ENCODE results near the gene MYH10.

The MYH10 gene

GRCh38 chr17:8479431-8479947 lies 151.0 kb downstream of the MYH10 start:
- peak overlapping the region; percentile 73 for H3K9ac ChIP-seq (ENCODE audit: low read length)
- peaks cover 13% of the 10 kb centered on the region for H3K9me3 ChIP-seq (ENCODE audit: control insufficient read depth, low read length)
- peak overlapping the region in 1 of 2 experiments; percentile 12 for H3K4me3 ChIP-seq (ENCODE audit: insufficient read depth in 1 of 2, low read depth in 1 of 2, low read length in 2 of 2)
- H2AK5ac ChIP-seq (ENCODE audit: low read length, severe bottlenecking) = no peak overlapping the region
- no peak overlapping the region for H3K18ac ChIP-seq (ENCODE audit: low read depth in 1 of 2, low read length in 2 of 2)
- H3K79me1 ChIP-seq (replicated peaks; ENCODE audit: low read length, poor library complexity, severe bottlenecking) = peaks cover 47% of the 10 kb centered on the region
- no peak overlapping the region for H2BK5ac ChIP-seq (ENCODE audit: low read depth, low read length, poor library complexity, severe bottlenecking)
- H3K27me3 ChIP-seq (ENCODE audit: control insufficient read depth in 1 of 2, insufficient read depth in 1 of 2, low read length in 2 of 2) = no peaks in the 10 kb centered on the region
- H2BK12ac ChIP-seq (ENCODE audit: low read length in 2 of 2) = no peak overlapping the region
- no peak overlapping the region for H4K91ac ChIP-seq (ENCODE audit: low read length)
- no peak for DNase-seq
- no peak overlapping the region for H3K4me2 ChIP-seq (ENCODE audit: low read length, poor library complexity, severe bottlenecking)
- no peak overlapping the region for H2AFZ ChIP-seq (ENCODE audit: low read depth, low read length)
- no peak overlapping the region for H4K8ac ChIP-seq (ENCODE audit: low read length)
- peaks cover 1% of the 10 kb centered on the region for H3K4me1 ChIP-seq (ENCODE audit: control insufficient read depth, insufficient read depth, low read depth, low read length)
- no peak overlapping the region for H3K14ac ChIP-seq (ENCODE audit: low read length in 2 of 2)
- no peak overlapping the region for H3K4ac ChIP-seq (ENCODE audit: low read depth in 1 of 2, low read length in 2 of 2)
- no peak overlapping the region for H3K27ac ChIP-seq (ENCODE audit: low read length, poor library complexity, severe bottlenecking)
- no peak overlapping the region for H2BK120ac ChIP-seq (ENCODE audit: low read depth, low read length)
- peaks cover 80 to 82% of the 10 kb centered on the region in 2 experiments for H3K36me3 ChIP-seq (ENCODE audit: control insufficient read depth in 1 of 2, insufficient read depth in 2 of 2, low read depth in 1 of 2, low read length in 2 of 2)
- WGBS = 97% methylated on average over 11 of the region's 11 CpGs
- H2BK15ac ChIP-seq (ENCODE audit: low read depth, poor library complexity, severe bottlenecking) = no peak overlapping the region
- no peak overlapping the region for H3K23ac ChIP-seq (ENCODE audit: low read length in 2 of 2)

DNA sequence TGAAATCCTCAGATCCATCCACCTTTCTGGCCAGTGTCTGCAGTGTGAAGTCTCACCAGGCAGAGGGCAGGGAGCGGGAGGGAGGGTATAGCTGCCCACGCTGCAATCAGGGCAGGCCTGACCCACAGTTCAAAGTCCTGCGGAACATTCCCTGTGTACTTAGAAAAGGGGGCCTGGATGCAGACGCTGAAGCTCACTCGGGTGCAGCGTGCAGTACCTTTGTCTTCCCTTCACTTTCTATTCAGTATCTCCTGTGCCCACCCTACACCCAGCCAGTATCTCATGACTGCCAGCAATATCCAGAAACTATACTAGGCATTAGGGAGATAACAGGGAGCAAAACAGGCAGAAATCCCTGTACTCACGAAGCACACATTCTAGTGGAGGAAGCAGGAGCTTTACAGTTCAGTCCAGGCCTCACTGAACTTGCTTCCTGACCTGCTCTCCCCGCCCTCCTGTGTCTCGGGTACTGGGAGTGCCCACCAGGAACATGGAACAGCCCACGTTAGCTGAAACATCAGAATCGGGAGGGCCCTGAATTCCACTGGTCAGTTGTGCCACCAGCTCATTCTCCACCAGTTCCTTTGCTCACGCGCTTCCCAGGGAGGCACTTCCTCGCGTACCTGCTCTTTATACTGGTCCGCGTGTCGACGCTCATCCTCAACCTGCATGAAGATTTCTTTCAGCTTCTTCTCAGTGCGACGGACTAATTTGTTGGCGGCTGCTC lies 152.6 kb downstream of the MYH10 start:
- Histone ChIP-seq H3K9me3 (ENCODE audit: control insufficient read depth, low read length) (no peaks in the 10 kb centered on the region), H3K18ac (ENCODE audit: low read depth in 1 of 2, low read length in 2 of 2) (no peak overlapping the region), H3K14ac (ENCODE audit: low read length in 2 of 2) (no peak overlapping the region), H3K4me1 (ENCODE audit: control insufficient read depth, insufficient read depth, low read depth, low read length) (peaks cover 1% of the 10 kb centered on the region), H2BK5ac (ENCODE audit: low read depth, low read length, poor library complexity, severe bottlenecking) (no peak overlapping the region), H3K27me3 (ENCODE audit: control insufficient read depth in 1 of 2, insufficient read depth in 1 of 2, low read length in 2 of 2) (no peaks in the 10 kb centered on the region), H3K4me2 (ENCODE audit: low read length, poor library complexity, severe bottlenecking) (no peak overlapping the region), H2BK12ac (ENCODE audit: low read length in 2 of 2) (no peak overlapping the region), H3K27ac (ENCODE audit: low read length, poor library complexity, severe bottlenecking) (no peak overlapping the region), H2BK15ac (ENCODE audit: low read depth, poor library complexity, severe bottlenecking) (no peak overlapping the region), H3K4me3 (ENCODE audit: insufficient read depth in 1 of 2, low read depth in 1 of 2, low read length in 2 of 2) (no peak overlapping the region), H3K23ac (ENCODE audit: low read length in 2 of 2) (no peak overlapping the region), H2AFZ (ENCODE audit: low read depth, low read length) (no peak overlapping the region), H3K79me1 (replicated peaks; ENCODE audit: low read length, poor library complexity, severe bottlenecking) (peaks cover 48% of the 10 kb centered on the region), H4K8ac (ENCODE audit: low read length) (no peak overlapping the region), H3K36me3 (ENCODE audit: control insufficient read depth in 1 of 2, insufficient read depth in 2 of 2, low read depth in 1 of 2, low read length in 2 of 2) (peaks cover 83 to 87% of the 10 kb centered on the region in 2 experiments), H2BK120ac (ENCODE audit: low read depth, low read length) (no peak overlapping the region), H4K91ac (ENCODE audit: low read length) (peak overlapping the region; percentile 21), H3K4ac (ENCODE audit: low read depth in 1 of 2, low read length in 2 of 2) (no peak overlapping the region), H2AK5ac (ENCODE audit: low read length, severe bottlenecking) (no peak overlapping the region), H3K9ac (ENCODE audit: low read length) (no peak overlapping the region)
- 95% methylated on average over 22 of the region's 22 CpGs for WGBS
- no peak for DNase-seq

DNA sequence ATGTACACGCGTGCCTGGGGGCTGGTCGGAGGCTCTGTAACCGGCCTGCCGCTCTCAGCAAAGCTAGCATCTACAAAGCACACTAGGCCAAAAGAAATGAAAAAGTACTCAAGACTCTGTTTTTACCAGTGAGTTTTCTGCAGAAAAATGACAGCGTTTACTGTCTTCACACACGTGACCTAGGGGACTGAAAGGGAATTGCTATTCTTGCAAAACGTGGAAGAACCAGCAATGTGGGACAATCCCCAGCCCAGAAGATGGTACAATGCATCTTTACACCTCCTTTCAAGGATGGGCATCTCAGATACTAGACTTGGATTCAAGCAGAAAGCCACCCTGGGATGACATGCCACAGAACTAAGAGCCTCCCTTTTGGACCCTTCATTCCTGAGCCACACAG lies 153.4 kb downstream of the MYH10 start:
- no peak overlapping the region for H4K91ac ChIP-seq (ENCODE audit: low read length)
- DNase-seq = no peak
- no peak overlapping the region for H3K18ac ChIP-seq (ENCODE audit: low read depth in 1 of 2, low read length in 2 of 2)
- H3K9ac ChIP-seq (ENCODE audit: low read length) = no peak overlapping the region
- no peak overlapping the region for H3K27ac ChIP-seq (ENCODE audit: low read length, poor library complexity, severe bottlenecking)
- H3K36me3 ChIP-seq (ENCODE audit: control insufficient read depth in 1 of 2, insufficient read depth in 2 of 2, low read depth in 1 of 2, low read length in 2 of 2) = peaks cover 84 to 87% of the 10 kb centered on the region in 2 experiments
- H2AK5ac ChIP-seq (ENCODE audit: low read length, severe bottlenecking) = no peak overlapping the region
- no peaks in the 10 kb centered on the region for H3K9me3 ChIP-seq (ENCODE audit: control insufficient read depth, low read length)
- peaks cover 1% of the 10 kb centered on the region for H3K4me1 ChIP-seq (ENCODE audit: control insufficient read depth, insufficient read depth, low read depth, low read length)
- no peak overlapping the region for H2BK15ac ChIP-seq (ENCODE audit: low read depth, poor library complexity, severe bottlenecking)
- H2AFZ ChIP-seq (ENCODE audit: low read depth, low read length) = no peak overlapping the region
- no peaks in the 10 kb centered on the region for H3K27me3 ChIP-seq (ENCODE audit: control insufficient read depth in 1 of 2, insufficient read depth in 1 of 2, low read length in 2 of 2)
- no peak overlapping the region for H2BK5ac ChIP-seq (ENCODE audit: low read depth, low read length, poor library complexity, severe bottlenecking)
- H4K8ac ChIP-seq (ENCODE audit: low read length) = no peak overlapping the region
- no peak overlapping the region for H2BK12ac ChIP-seq (ENCODE audit: low read length in 2 of 2)
- H3K23ac ChIP-seq (ENCODE audit: low read length in 2 of 2) = no peak overlapping the region
- no peak overlapping the region for H2BK120ac ChIP-seq (ENCODE audit: low read depth, low read length)
- H3K4ac ChIP-seq (ENCODE audit: low read depth in 1 of 2, low read length in 2 of 2) = no peak overlapping the region
- no peak overlapping the region for H3K4me2 ChIP-seq (ENCODE audit: low read length, poor library complexity, severe bottlenecking)
- no peak overlapping the region for H3K14ac ChIP-seq (ENCODE audit: low read length in 2 of 2)
- H3K79me1 ChIP-seq (replicated peaks; ENCODE audit: low read length, poor library complexity, severe bottlenecking) = peaks cover 44% of the 10 kb centered on the region
- H3K4me3 ChIP-seq (ENCODE audit: insufficient read depth in 1 of 2, low read depth in 1 of 2, low read length in 2 of 2) = no peak overlapping the region
- 97% methylated on average over 8 of the region's 8 CpGs for WGBS

DNA sequence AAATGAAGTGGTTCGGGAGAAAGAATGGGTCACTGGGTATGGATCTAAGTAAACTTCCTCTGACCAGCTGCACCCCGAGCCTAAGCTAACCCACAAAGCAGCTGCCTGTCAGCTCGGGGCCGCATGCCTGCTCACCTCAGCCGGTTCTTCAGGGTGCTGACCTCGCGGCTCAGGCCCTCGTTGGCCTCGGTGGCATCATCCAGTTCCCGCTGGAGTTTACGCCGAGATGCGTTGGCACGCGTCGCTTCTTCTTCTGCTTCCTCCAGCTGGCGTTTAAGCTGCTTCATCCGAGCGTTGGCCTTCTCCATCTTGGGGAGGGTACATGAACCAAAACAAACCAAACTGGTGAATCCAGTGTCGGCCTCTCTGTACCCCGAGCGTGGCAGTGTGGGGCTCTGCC lies 153.8 kb downstream of the MYH10 start:
- H2BK12ac ChIP-seq (ENCODE audit: low read length in 2 of 2) = no peak overlapping the region
- H3K27me3 ChIP-seq (ENCODE audit: control insufficient read depth in 1 of 2, insufficient read depth in 1 of 2, low read length in 2 of 2) = no peaks in the 10 kb centered on the region
- no peak overlapping the region for H3K4ac ChIP-seq (ENCODE audit: low read depth in 1 of 2, low read length in 2 of 2)
- WGBS = 95% methylated on average over 22 of the region's 22 CpGs
- no peak overlapping the region for H4K8ac ChIP-seq (ENCODE audit: low read length)
- H3K9me3 ChIP-seq (ENCODE audit: control insufficient read depth, low read length) = no peaks in the 10 kb centered on the region
- no peak overlapping the region for H2BK5ac ChIP-seq (ENCODE audit: low read depth, low read length, poor library complexity, severe bottlenecking)
- no peak overlapping the region for H2AK5ac ChIP-seq (ENCODE audit: low read length, severe bottlenecking)
- DNase-seq = no peak
- H2BK120ac ChIP-seq (ENCODE audit: low read depth, low read length) = no peak overlapping the region
- H3K14ac ChIP-seq (ENCODE audit: low read length in 2 of 2) = no peak overlapping the region
- H3K36me3 ChIP-seq (ENCODE audit: control insufficient read depth in 1 of 2, insufficient read depth in 2 of 2, low read depth in 1 of 2, low read length in 2 of 2) = peaks cover 84 to 87% of the 10 kb centered on the region in 2 experiments
- H3K4me3 ChIP-seq (ENCODE audit: insufficient read depth in 1 of 2, low read depth in 1 of 2, low read length in 2 of 2) = no peak overlapping the region
- H4K91ac ChIP-seq (ENCODE audit: low read length) = no peak overlapping the region
- H3K23ac ChIP-seq (ENCODE audit: low read length in 2 of 2) = no peak overlapping the region
- no peak overlapping the region for H2BK15ac ChIP-seq (ENCODE audit: low read depth, poor library complexity, severe bottlenecking)
- no peak overlapping the region for H3K4me2 ChIP-seq (ENCODE audit: low read length, poor library complexity, severe bottlenecking)
- H3K4me1 ChIP-seq (ENCODE audit: control insufficient read depth, insufficient read depth, low read depth, low read length) = peaks cover 1% of the 10 kb centered on the region
- H3K27ac ChIP-seq (ENCODE audit: low read length, poor library complexity, severe bottlenecking) = no peak overlapping the region
- no peak overlapping the region for H3K9ac ChIP-seq (ENCODE audit: low read length)
- H2AFZ ChIP-seq (ENCODE audit: low read depth, low read length) = no peak overlapping the region
- H3K79me1 ChIP-seq (replicated peaks; ENCODE audit: low read length, poor library complexity, severe bottlenecking) = peaks cover 44% of the 10 kb centered on the region
- no peak overlapping the region for H3K18ac ChIP-seq (ENCODE audit: low read depth in 1 of 2, low read length in 2 of 2)
